Heart left ventricle (tissue), 13 donors: ENCODE data around the gene CLCA2.

Source experiments
- POLR2A ChIP-seq, 2 donors: fragments of 450-650 bp; IDR thresholded peaks; one replicate each; pipeline ENCODE4 v1.6.1; 2017; ENCODE audit warnings: antibody characterized with exemption in 2 of 2, mild to moderate bottlenecking in 2 of 2, moderate library complexity in 2 of 2
- TF ChIP-seq, protein P1 (sequence below), 12 donors: fragments of 200-600 bp; sonication (generic) in 4 of 12; IDR thresholded peaks; one replicate each; pipeline versions ENCODE4 v1.5.0 to v1.8.0; 2018 to 2022; ENCODE audit warnings: antibody characterized with exemption in 12 of 12, mild to moderate bottlenecking in 5 of 12
- donor health status: ischemic (EF 13 %, LVEDD 7.1; RV severe dilation, severe dysfunction).
- donor health status: DM: no; HTN: yes; CAD: no.
- donor health status: DM: no; HTN: no; CAD: no.
- donor health status: ischemic (EF 25% LVEDD 6.9; RV normal size, moderate dysfunction).
- donor health status: ischemic (EF 25% LVEDD 5.7; RV mildly dilated, moderate dysfunction).
- donor health status: ischemic (EF 35%, LVEDD 5.7; RV mildly dilated, moderate dysfunction).
- donor health status: nonischemic (EF 11% LVEDD 7.7; RV severe dilation, severe dysfunction).
- donor health status: DM: yes; HTN: yes; CAD: no.
- donor health status: PGD.
- donor health status: ischemic (EF 29% LVEDD 5.4; RV normal size, mild dysfunction).
- donor health status: nonischemic (EF 23%, LVEDD 6.1; RV moderate dilation, normal function).

DNA sequence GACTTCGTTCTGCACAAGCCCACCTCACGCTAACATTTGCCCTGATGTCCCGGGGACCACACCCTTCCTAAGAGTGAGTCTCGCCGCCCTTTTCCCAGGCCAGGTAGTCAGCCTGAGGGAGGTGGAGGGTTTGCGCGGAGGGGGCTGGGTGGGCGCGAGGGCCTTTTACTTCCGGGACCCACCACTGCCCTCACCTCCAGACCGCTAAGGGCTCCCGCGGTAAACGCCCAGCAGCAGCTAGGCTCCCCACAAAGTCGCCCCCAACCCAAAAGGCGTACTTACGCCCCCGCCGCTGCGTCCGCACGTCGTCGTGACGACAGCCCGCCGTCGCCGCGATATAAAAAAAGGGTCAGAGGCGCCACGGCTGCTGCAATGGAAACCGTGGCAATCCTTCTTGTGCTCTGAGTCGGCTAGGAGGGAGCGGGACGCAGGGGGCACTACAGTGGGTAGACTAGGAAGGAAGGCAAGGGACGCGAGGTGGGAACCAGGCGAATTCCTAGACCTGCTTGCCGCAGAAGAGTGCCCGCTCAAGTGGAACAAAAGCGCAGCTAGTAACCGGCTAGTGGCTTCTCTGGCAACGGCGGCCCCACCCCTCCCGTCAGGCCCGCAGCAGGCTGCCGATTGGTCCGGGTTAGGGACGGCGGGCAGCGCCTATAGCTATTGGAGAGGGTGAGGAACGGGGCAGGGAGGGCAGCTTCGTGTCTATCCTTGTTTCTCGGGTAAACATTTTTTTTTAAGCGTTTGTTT lies 28.0 kb upstream of the CLCA2 start, which contains the start of gene ODF2L:
- TF ChIP-seq, protein P1, sequence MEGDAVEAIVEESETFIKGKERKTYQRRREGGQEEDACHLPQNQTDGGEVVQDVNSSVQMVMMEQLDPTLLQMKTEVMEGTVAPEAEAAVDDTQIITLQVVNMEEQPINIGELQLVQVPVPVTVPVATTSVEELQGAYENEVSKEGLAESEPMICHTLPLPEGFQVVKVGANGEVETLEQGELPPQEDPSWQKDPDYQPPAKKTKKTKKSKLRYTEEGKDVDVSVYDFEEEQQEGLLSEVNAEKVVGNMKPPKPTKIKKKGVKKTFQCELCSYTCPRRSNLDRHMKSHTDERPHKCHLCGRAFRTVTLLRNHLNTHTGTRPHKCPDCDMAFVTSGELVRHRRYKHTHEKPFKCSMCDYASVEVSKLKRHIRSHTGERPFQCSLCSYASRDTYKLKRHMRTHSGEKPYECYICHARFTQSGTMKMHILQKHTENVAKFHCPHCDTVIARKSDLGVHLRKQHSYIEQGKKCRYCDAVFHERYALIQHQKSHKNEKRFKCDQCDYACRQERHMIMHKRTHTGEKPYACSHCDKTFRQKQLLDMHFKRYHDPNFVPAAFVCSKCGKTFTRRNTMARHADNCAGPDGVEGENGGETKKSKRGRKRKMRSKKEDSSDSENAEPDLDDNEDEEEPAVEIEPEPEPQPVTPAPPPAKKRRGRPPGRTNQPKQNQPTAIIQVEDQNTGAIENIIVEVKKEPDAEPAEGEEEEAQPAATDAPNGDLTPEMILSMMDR (IDR thresholded peaks at IDR 0.05), result no peak
- peak in 1 of 2 donors; percentile 78 for TF ChIP-seq POLR2A (IDR thresholded peaks at IDR 0.05)
